Occipital lobe (tissue), 2 donors: Measurements from ENCODE around the gene DNAL1. TPM values are rescaled to one million over a fixed set of nuclear protein-coding genes. Genes with fewer than 3 reads are reported as not detected.
"Not testable (repeated sequence)": the region's sequence is repeated elsewhere in the genome, so short reads cannot be mapped to it uniquely, and the experiment has no call there.

Experiments
- DNase-seq: peaks from one replicate; lab custom pipeline; 2025; lab: John Stamatoyannopoulos, UW
- total RNA-seq: library from RNA; depleted of rRNA; stranded (reverse); fragments of >200 nt; gene quantifications from one replicate; pipeline ENCODE4 v1.2.3, GENCODE V29; 2014

The DNAL1 gene
- total RNA-seq, 1 donor from 2014 or later, result 30.6 TPM

DNA sequence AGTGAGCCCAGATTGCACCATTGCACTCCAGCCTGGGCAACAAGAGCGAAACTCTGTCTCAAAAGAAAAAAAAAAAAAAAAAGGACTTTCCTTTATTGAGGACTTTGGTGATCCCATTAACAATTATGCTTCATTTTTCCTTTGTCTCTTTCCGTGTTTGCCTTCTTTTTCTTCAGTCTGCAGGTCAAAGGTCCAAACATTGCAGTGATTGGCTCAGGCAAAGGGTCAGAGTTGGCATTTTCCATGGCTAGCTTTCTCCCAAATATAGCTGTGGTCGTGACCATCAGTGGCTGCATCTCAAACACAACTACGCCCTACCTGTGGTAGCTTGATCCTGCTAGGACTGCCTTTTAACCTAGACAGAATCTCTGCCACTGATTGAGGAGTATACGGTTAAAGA is 7.0 kb upstream of the DNAL1 start:
- DNase-seq, result no peak

DNA sequence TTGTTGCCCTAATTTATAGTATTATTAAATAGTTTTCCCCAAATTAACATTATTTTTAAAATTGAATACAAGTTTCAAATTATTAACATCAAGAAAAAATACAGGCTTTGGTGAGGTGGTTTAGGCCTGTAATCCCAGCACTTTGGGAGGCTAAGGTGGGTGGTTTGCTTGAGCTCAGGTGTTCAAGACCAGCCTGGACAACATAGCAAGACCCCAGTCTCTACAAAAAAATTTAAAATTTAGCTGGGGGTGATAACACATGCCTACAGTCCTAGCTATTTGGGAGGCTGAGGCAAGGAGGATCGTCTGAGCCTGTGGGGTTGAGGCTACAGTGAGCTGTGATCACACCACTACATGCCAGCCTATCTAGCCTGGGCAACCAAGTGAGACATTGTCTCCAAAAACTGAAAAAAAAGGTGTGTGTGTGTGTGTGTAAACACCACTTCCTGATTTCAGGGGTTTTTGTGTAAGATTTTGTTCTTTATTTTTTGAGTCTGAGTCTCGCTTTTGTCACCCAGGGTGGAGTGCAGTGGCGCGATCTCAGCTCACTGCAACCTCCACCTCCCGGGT is 3.9 kb upstream of the DNAL1 start:
- no peak for DNase-seq

DNA sequence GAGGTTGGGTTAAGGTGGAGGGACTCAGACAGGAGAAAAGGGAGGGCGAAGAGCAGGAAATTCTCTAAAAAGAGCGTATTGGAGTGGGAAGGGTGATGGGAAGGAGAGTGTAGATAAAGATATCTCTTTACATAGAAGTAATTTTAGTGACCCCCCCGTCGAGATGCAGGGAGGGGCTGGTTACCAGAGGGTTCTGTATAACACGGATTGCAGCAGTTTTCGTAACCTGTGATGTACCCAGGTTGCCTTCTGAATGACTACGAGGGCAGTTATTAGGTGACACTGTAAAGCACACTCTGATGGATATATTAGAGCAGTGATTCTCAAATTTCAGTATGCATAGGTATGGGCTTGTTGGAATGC is 443 bp downstream of the DNAL1 start:
- DNase-seq, result no peak

DNA sequence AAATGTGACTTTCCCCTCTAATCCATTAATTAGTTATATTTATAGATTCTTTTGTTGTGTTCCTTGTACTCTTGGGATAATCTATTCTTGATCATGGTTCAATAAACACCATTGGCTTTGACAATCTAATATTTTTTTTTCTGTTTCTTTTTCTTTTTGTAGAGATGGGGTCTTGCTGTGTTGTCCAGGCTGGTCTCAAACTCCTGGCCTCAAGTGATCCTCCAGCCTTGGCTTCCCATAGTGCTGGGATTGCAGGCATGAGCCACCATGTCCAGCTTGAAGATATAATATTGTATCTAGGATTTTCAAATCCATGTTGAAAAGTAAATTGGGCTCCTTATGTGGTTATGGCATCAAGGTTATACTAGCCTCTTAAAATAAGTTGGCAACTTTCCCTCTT is 6.2 kb downstream of the DNAL1 start:
- no peak for DNase-seq

DNA sequence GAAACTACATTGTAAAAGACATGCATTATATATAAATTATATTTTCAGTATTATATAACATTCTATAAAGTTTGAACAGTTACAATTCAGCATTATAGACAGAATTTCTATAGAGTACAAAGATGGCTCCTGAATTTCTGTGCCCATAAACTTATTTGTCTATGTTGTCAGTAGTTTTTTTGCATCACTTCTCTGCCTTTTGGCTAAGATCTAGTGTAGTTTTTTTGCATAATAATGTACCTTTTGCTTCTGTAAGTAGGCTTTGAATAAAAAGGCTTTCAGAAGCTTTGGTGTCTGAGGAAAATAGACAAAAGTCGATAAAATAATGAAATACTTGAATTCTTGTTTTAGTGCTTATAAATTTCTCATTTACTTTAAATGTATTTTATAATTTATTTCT is 11.1 kb downstream of the DNAL1 start:
- no peak for DNase-seq

DNA sequence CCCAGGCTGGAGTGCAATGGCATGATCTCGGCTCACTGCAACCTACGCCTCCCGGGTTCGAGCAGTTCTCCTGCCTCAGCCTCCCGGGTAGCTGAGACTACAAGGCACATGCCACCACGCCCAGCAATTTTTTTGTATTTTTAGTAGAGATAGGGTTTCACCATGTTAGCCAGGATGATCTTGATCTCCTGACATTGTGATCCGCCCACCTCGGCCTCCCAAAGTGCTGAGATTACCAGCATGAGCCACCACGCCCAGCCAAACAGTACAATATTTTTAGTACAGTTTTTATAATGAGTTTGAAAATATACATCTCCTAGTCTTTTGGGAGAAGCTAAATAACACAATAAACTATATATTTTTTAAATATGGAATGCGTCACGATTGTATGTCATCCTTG is 14.4 kb downstream of the DNAL1 start:
- not testable (repeated sequence) for DNase-seq

DNA sequence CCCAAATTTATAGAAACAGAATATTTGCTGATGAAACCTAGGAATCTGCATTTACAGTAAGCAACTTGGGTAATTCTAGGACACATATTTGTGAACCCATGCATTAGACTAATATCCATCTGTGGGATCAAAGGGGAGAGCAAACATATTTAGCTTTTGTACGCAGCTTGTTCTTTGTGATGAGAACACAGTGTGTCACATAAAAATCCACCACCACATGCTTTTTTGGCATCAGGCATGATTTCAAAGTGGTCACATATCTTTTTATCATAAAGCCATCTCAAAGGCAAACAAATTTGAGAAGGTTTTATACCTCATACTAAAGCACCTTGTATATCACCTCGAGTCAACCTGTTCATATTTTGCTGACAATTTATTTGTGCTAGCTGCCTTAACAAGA is 15.7 kb downstream of the DNAL1 start:
- DNase-seq, result no peak

DNA sequence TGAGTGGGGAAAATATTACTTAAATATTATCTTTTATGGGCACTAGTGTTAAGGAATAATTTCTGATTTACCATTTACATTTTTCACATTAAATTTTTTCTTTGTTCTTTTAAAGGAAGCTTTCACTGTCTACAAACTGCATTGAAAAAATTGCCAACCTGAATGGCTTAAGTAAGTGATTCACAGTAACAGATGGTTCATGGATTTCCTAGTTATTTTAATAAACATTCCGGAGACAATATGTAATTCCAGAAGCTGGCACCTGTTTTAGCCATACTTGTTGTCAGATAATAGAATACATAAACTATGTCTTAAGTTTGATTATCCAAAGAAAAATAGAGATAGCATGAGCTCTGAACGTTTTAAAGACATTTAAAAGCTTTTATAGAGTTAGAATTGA is 17.1 kb downstream of the DNAL1 start:
- DNase-seq, result no peak

DNA sequence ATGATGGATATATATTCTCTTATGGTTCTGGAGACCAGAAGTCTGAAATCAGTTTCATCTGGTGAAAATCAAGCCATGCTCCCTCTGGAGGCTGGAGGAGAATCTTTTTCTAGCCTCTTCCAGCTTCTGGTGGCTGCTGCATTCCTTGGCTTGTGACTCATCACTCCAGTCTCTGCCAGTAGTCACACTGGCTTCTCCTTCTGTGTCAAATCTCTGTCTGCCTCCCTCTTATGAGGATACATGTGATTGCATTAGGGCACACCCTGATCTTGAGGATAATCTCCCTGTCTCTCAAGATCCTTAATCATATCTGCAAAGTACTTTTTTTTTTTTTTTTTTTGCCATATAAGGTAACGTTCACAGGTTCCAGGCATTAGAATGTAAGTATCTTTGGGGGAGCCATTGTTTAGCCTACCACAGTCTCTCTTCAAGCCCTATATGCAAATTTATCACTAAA is 17.7 kb downstream of the DNAL1 start:
- DNase-seq, result no peak

DNA sequence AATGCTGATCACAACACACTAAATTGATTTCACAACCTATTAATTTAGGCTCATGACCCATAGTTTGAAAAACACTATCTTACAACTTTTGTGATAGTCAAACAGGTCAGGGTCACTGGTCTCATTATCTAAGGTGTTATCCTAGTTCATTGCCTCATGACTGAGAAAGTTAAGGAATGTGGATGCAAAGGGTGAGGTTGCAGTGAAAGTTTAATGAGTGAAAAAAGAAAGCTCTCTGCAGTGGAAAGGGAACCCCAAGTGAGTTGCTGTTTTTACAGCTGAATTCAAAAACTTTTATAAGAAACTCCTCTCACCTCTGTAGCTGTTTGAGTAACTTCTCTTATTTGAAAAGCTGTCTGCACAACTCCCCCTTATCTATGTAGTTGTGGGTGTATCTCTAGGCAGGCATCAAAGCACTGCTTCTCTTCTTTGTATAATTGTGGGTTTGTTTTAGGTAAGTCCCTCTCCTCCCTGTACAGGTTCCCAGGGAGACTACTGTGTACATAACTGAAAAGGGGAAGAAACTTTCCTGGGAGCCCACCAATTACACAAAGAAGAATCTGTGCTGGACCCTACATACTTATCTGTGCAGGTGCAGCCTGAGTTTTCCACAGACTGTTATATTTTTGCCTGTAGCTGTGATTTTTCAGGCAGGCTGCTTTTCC is 18.9 kb downstream of the DNAL1 start:
- no peak for DNase-seq

DNA sequence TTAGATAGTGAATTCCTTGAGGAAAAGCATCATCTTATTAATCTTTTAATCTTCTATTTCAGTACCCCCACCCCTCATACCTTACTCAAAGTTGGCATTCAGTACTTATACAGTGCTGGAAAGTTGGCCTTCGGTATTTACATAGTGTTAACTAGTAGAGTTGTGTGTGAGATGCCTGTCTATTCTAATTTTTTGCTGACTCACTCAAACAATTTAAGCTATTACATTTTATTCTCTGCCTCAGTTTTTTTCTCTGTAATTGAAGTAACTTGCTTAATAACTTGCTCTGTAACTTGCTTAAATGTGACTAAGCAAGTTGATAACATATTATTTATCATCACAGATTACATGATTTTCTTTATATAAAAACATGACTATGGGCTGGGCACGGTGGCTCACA is 20.3 kb downstream of the DNAL1 start:
- DNase-seq, result no peak

DNA sequence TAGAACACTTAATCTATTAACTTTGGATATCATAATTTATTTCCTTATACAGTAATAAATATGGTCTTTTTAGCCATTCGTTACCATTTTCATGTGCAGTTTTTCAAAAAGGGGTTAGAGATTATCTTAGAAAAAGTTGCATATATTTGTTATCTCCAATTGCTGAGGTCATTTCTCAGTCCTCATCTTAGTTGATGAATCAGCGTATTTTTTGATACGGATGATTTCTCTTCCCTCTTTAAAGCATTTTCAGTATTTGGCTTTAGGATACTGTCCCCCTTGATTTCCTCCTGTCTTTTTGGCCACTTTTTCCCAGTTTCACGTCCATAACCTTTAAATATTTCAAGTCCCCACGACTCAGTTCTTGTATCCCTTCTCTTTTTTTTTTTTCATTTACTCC is 21.8 kb downstream of the DNAL1 start:
- DNase-seq, result no peak

DNA sequence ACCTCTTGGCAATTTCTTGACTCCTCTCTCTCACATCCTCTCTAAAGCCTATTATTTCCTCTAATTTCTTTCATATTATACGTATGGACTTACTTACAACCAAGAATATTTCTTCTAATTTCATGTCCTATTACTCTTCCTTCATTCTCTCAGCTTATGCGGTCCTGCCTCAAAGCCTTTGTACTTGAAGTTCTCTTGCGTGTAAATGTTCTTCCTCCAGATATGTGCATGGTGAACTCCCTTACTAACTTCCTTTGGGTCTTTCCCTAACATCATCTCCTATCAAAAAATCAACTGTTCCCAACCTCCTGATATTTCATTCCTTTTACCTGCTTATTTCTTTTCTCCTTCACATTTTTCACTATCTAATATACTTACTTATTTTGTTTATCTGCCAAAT is 23.1 kb downstream of the DNAL1 start:
- no peak for DNase-seq

DNA sequence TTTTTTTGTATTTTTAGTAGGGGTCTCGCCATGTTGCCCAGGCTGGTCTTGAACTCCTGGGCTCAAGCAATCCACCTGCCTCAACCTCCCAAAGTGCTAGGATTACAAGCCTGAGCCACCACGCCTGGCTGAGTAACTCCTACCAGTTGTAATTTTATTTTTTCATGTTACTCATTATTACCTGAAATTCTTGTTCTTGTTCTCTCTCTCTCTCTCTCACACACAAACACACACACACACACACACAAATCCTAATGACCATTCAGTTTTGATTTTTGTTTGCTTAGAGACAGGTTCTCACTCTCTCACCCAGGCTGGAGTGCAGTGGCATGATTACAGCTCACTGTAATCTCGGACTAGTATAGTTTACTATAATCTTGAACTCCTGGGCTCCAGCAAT is 30.2 kb downstream of the DNAL1 start:
- DNase-seq, result no peak

DNA sequence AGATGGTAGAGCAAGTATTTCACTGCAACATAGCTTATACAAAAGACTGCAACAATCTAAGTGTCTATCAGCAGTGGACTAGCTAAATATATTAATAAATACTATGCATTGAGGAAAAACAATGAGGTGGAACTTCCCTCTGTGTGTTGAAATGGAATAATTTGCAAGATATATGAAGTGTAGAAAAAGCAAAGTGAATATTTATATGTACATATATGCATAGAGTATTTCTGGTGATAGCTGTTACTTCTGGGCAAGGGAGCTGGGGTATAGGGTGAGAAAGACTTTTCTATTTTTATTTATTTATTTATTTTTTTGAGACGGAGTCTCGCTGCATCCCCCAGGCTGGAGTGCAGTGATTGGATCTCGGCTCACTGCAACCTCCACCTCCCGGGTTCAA is 33.9 kb downstream of the DNAL1 start:
- DNase-seq, result no peak

DNA sequence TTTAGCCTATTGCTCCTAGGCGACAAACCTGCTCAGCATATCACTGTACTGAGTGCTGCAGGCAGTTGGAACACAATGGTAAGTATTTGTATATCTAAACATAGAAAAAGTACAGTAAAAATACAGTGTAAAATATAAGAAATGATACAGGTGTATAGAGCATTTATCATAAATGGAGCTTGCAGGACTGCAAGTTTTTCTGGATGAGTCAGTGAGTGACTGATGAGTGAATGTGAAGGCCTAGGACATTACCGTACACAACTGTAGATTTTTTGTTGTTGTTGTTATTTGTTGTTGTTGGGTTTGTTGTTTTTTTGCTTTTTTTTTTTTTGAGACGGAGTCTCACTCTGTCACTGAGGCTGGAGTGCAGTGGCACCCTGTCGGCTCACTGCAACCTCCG is 36.0 kb downstream of the DNAL1 start:
- no peak for DNase-seq

DNA sequence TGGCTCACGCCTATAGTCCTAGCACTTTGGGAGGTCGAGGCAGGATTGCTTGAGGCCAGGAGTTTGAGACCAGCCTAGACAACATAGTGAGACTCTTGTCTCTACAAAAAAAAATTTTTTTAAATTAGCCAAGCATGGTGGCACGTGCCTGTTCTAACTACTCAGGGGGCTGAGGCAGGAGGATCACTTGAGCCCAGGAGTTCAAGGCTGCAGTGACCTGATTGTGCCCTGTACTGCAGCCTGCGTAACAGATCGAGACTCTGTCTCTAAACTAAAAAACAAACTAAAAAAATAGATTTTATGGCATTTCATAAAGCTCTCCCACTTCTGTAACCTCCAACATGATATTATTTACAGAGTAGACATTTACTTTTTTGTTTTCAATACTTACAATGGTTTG is 39.8 kb downstream of the DNAL1 start:
- DNase-seq, result no peak

DNA sequence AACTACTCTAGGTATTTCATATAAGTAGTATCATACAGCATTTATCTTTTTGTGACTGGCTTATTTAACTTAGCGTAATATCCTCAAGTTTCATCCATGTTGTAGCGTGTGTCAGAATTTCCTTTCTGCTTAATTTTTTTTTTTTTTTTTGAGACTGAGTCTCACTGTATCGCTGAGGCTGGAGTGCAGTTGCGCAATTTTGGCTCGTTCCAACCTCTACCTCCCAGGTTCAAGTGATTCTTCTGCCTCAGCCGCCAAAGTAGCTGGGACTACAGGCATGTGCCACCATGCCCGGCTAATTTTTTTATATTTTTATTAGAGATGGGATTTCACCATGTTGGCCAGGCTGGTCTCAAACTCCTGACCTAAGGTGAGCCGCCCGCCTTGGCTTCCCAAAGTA is 40.5 kb downstream of the DNAL1 start:
- no peak for DNase-seq

DNA sequence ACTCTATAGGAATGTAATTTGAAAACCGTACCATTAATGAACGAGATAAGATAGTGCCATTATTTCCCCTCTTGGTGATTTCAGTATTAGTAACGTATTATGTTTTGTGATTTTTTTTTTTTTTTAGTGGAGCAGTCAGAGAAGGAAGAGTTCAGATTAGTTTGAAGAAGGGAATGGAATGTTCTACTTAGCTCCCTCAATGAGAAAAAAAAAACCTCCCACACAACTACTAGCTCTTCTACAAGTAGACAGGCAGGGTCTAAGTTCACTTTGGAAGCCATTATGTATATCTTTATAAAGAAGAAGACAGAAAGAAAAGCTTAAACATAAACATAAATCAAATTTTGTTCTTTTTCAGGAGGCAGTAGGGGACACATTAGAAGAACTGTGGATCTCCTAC is 42.1 kb downstream of the DNAL1 start:
- DNase-seq, result no peak

DNA sequence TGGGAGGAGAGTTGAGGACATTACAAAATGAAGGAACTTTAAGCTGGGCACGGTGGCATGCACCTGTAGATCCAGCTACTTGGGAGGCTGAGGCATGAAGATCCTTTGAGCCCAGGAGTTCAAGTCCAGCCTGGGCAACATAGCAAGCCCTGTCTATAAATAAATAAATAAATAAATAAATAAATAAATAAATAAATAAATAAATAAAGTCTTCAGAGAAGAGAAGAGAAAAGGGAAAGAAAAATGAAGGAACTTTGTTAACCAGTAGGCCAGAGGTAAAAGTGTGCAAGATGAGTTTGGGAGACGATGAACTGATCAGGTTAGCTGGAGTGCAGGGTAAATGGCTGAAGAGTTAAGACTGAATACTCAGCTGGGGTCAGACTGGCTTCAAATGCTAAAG is 49.3 kb downstream of the DNAL1 start:
- DNase-seq, result no peak

DNA sequence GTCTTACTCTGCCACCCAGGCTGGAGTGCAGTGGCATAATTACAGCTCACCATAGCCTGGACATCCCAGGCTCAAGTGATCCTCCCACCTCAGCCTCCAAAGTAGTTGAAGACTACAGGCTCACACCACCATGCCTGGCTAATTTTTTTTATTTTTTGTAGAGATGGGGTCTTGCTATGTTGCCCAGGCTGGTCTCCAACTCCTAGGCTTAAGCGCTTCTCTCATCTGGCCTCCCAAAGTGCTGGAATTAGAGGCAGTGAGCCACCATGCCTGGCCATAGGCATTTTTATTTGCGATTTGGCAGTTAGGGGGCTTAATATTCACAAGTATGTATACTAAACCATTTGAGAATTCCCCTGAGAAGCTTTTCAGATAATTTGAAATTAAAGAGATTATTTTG is 50.3 kb downstream of the DNAL1 start:
- no peak for DNase-seq

DNA sequence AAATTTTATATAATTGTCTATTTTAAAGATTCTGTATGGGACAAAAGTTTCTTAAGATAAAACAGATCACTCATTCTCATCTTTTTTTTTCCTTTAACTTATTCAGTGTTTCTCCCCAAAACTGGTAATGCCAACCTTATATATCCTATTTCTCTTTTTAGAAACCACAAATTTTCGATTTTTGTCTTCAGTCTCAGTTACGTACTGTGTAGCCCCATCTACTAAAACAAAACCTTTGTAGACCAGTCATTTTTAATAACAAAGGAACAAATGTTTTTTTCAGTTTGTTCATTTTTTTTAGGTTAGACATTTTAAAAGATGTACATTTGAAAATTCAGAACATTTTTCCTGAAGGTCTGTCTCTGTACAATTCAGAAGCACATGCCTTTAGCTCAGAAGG is 51.2 kb downstream of the DNAL1 start:
- no peak for DNase-seq

DNA sequence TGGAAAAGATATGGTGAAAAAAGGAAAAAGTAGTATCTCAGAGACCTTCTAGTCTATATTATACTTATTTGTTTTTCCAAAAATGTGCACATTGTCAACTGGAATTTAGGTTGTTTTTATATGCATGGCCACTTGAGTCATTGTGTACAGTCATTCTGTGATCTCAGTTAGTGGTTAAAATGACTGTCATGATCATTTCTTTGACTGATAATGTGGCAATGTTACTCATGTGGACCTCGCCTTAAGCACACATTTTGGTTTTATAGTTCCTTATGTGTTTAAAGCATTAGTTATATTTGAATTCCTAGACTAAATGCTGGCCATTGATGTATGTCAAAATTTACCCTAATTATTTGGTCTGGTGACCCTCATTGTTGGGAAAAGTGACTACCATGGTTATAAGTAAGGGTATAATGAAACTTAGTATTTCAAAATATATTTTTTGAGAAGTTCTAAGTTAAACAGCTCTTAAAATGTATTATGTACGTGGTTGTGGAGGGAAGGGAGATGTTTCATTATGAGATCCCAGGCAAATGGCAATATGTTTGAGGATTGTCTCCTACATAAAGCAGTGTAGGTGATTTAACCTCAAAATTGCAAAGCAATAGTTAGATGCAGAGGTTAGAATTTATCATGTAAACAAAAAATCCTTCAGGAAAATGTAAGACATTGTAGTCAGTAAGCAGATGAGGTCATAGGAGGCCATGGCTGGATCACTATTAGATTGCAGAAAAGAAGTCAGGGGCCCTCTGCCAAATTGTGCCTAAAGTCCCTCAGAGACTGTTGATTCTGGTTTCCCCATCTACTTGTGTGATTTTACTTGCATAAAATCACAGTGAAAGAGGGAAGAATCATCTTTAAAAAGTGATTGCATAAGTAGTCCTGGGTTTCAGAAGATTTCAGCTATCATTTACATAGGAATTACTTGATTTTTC is 51.9 kb downstream of the DNAL1 start:
- no peak for DNase-seq
